Ishikawa (cell line): ENCODE data around the gene CCDC196.
A peak's percentile ranks its signal among the peaks of the same experiment; 100 is the strongest.

Experiments used
- CEBPB ChIP-seq: IDR thresholded peaks from 2 replicates; pipeline ENCODE4 v1.6.1; 2012
- CREB1 ChIP-seq: IDR thresholded peaks from 2 replicates; pipeline ENCODE4 v1.6.1; 2012; ENCODE audit warnings: low read depth
- EGR1 ChIP-seq: IDR thresholded peaks from 2 replicates; pipeline ENCODE4 v1.6.1; 2012
- EP300 ChIP-seq: IDR thresholded peaks from 2 replicates; pipeline ENCODE4 v1.6.1; 2012; ENCODE audit warnings: borderline replicate concordance
- FOXM1 ChIP-seq: IDR thresholded peaks from 2 replicates; pipeline ENCODE4 v1.6.1; 2012; ENCODE audit warnings: low read depth, borderline replicate concordance
- NFIC ChIP-seq: IDR thresholded peaks from 2 replicates; pipeline ENCODE4 v1.6.1; 2012
- RAD21 ChIP-seq: IDR thresholded peaks from 2 replicates; pipeline ENCODE4 v1.6.1; 2012; ENCODE audit warnings: low read depth
- TAF1 ChIP-seq: IDR thresholded peaks from 2 replicates; pipeline ENCODE4 v1.6.1; 2012; ENCODE audit warnings: low read depth, mild to moderate bottlenecking
- TCF12 ChIP-seq: IDR thresholded peaks from 2 replicates; pipeline ENCODE4 v1.6.1; 2012; ENCODE audit warnings: low read depth
- TEAD4 ChIP-seq: IDR thresholded peaks from 2 replicates; pipeline ENCODE4 v1.6.1; 2012
- YY1 ChIP-seq: IDR thresholded peaks from 2 replicates; pipeline ENCODE4 v1.6.1; 2012; ENCODE audit warnings: low read depth
- ZBTB7A ChIP-seq: IDR thresholded peaks from 2 replicates; pipeline ENCODE4 v1.6.1; 2012; ENCODE audit warnings: low read depth
- TF ChIP-seq, protein P1 (sequence below): IDR thresholded peaks from 2 replicates; pipeline ENCODE4 v1.6.1; 2012; ENCODE audit warnings: low read depth, mild to moderate bottlenecking
- TF ChIP-seq, protein P2 (sequence below): IDR thresholded peaks from 2 replicates; pipeline ENCODE4 v1.6.1; 2012
- TF ChIP-seq, protein P3 (sequence below): IDR thresholded peaks from 2 replicates; pipeline ENCODE4 v1.6.1; 2012

Gene CCDC196

DNA sequence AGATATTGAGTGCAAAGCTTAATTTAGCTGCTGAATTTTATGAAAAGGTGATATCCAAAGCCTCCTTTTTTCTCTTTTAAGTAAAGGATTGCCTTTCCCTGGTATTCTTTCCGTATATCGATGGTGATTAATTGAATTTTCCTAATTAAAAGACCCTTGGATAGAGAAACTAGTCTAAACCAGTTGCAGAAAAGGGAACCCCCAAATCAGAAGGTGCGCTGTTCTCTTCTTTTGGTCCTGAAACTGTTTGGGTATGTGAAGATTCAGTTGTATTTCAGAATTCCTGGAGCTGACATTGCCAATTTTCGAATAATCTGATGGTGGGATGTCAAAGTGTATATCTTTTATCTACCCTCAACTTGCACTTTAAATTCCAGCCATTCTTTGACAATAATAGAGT, 23.7 kb downstream of the CCDC196 start:
- TF ChIP-seq NFIC (no peak), CREB1 (no peak), CEBPB (no peak)
- TF ChIP-seq, protein P1, sequence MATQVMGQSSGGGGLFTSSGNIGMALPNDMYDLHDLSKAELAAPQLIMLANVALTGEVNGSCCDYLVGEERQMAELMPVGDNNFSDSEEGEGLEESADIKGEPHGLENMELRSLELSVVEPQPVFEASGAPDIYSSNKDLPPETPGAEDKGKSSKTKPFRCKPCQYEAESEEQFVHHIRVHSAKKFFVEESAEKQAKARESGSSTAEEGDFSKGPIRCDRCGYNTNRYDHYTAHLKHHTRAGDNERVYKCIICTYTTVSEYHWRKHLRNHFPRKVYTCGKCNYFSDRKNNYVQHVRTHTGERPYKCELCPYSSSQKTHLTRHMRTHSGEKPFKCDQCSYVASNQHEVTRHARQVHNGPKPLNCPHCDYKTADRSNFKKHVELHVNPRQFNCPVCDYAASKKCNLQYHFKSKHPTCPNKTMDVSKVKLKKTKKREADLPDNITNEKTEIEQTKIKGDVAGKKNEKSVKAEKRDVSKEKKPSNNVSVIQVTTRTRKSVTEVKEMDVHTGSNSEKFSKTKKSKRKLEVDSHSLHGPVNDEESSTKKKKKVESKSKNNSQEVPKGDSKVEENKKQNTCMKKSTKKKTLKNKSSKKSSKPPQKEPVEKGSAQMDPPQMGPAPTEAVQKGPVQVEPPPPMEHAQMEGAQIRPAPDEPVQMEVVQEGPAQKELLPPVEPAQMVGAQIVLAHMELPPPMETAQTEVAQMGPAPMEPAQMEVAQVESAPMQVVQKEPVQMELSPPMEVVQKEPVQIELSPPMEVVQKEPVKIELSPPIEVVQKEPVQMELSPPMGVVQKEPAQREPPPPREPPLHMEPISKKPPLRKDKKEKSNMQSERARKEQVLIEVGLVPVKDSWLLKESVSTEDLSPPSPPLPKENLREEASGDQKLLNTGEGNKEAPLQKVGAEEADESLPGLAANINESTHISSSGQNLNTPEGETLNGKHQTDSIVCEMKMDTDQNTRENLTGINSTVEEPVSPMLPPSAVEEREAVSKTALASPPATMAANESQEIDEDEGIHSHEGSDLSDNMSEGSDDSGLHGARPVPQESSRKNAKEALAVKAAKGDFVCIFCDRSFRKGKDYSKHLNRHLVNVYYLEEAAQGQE, result peak; percentile 71
- TF ChIP-seq, protein P2, sequence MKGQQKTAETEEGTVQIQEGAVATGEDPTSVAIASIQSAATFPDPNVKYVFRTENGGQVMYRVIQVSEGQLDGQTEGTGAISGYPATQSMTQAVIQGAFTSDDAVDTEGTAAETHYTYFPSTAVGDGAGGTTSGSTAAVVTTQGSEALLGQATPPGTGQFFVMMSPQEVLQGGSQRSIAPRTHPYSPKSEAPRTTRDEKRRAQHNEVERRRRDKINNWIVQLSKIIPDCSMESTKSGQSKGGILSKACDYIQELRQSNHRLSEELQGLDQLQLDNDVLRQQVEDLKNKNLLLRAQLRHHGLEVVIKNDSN, result no peak

DNA sequence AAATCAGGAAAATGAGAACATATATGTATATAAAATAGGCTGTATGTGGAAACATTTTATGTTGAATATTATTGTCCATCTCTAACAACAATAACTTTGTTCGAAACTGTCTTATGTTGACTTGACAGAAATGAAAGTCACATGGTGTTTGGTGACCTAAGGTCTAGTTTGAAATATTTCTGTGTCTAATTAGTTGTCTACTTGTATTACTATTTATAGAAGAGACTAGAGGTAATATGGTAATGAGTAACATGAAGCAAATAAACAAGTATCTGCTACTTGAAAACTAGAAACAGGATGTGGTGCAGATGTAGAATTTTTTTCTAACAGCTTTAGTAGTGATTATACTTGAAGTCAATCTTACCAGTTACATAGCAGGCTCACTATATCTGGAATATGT, 25.7 kb downstream of the CCDC196 start:
- TF ChIP-seq, protein P2, result no peak
- TF ChIP-seq EP300 (no peak), CEBPB (no peak), FOXM1 (no peak), EGR1 (no peak), TCF12 (no peak), RAD21 (no peak), ZBTB7A (no peak)

DNA sequence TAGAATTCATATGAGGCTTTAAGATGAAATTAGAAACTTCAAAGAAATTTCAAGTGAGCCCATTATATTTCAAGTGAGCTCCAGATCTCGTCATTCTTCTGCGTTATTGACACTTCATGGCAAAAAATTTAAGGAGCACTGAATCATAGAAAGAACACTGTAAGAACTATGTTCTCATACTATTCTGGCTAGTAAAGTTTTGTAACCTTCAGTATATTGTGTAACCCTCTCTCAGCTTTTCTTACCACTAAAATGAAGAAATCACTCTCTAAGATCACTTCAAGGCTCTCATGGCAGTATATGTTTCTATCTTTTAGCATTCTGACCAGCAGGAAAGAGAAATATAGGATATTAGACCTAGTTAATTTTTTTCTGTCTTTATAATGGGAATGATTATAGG, 28.0 kb downstream of the CCDC196 start:
- TF ChIP-seq, protein P2, result no peak
- TF ChIP-seq RAD21 (no peak), TAF1 (no peak), NFIC (no peak), TEAD4 (no peak), ZBTB7A (no peak), CREB1 (no peak), YY1 (no peak), CEBPB (no peak), EGR1 (no peak)
- TF ChIP-seq, protein P1, result no peak
- TF ChIP-seq, protein P3, sequence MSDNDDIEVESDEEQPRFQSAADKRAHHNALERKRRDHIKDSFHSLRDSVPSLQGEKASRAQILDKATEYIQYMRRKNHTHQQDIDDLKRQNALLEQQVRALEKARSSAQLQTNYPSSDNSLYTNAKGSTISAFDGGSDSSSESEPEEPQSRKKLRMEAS, result no peak

DNA sequence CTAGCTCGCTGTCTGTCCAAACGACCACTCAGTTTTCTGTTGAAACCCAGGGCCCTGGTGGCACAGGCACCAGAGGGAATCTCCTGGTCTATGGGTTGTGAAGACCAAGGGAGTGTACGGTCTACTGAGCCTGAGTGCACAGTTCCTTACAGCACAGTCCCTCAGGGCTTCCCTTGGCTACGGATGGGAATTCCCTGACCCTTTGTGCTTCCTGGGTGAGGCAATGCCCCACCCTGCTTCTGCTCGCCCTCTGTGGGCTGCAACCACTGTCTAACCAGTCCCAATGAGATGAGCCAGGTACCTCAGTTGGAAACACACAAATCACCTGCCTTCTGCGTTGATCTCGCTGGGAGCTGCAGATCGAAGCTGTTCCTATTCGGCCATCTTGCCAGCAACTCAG, 44.4 kb downstream of the CCDC196 start:
- no peak for TF ChIP-seq CREB1
- TF ChIP-seq, protein P2, result no peak

DNA sequence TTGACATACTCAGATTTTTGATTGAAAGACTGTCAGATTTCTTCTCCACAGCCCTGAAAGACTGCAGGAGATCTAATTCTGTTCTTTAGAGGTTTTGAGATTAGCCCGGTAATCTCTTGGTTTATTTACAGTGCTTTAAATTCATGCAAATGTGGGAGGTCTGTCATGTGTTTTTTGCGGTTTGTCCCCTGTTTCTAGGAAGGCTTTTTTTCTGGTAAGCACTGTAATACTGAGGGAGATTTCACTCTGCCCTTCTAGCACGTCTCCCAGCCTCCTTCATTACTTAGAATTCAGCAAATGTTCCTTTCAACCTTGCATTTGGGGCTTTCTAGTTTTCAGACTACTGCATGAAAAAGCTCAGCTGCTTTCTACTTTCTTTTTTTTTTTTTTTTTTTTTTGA, 52.9 kb downstream of the CCDC196 start:
- no peak for TF ChIP-seq TAF1
- no peak for TF ChIP-seq EP300
- no peak for TF ChIP-seq TCF12
- TF ChIP-seq YY1, result no peak
- no peak for TF ChIP-seq CREB1
- TF ChIP-seq RAD21, result no peak
- no peak for TF ChIP-seq CEBPB
- TF ChIP-seq NFIC, result no peak
- no peak for TF ChIP-seq ZBTB7A
- TF ChIP-seq, protein P3, result no peak
- TF ChIP-seq, protein P2, result no peak
- no peak for TF ChIP-seq TEAD4
- TF ChIP-seq FOXM1, result no peak
- no peak for TF ChIP-seq EGR1
- TF ChIP-seq, protein P1, result no peak
